Osteoblast (primary cell): ENCODE measurements around the gene FILIP1L. TPM values are rescaled to one million over a fixed set of nuclear protein-coding genes. Genes with fewer than 3 reads are reported as not detected.
A peak's percentile ranks its signal among the peaks of the same experiment; 100 is the strongest.

ENCODE experiments used
- DNase-seq: peaks from one replicate; pipeline ENCODE4 v3.0.0; 2011; ENCODE audit warnings: low spot score, mixed read lengths; ENCODE audit not compliant: insufficient read length; ENCODE audit errors: missing footprints
- H2AFZ ChIP-seq: 2 replicates; pipeline ENCODE4 v1.6.0; 2011; ENCODE audit warnings: mild to moderate bottlenecking, low read length
- H3K27ac ChIP-seq: 2 replicates; pipeline ENCODE4 v1.5.1; 2011; ENCODE audit warnings: mild to moderate bottlenecking, low read depth, low read length, moderate library complexity
- H3K27me3 ChIP-seq: 2 replicates; pipeline ENCODE4 v1.6.0; 2012; ENCODE audit warnings: mild to moderate bottlenecking, control low read depth, inconsistent platforms, low read length, moderate library complexity; ENCODE audit not compliant: insufficient read depth
- H3K36me3 ChIP-seq: 2 replicates; pipeline ENCODE4 v1.5.1; 2011; ENCODE audit warnings: mild to moderate bottlenecking, low read length, control low read depth, moderate library complexity; ENCODE audit not compliant: insufficient read depth
- H3K4me1 ChIP-seq: 2 replicates; pipeline ENCODE4 v1.5.1; 2011; ENCODE audit warnings: mild to moderate bottlenecking, low read length, control low read depth, moderate library complexity; ENCODE audit not compliant: insufficient read depth
- H3K4me2 ChIP-seq: 2 replicates; pipeline ENCODE4 v1.6.0; 2011; ENCODE audit warnings: mild to moderate bottlenecking, low read length; ENCODE audit not compliant: insufficient read depth
- H3K4me3 ChIP-seq: fragments of 200-600 bp; sonication (generic); 3 replicates; pipeline ENCODE4 v1.5.1; 2012; ENCODE audit warnings: mild to moderate bottlenecking, low read length, inconsistent platforms; ENCODE audit not compliant: insufficient read depth
- H3K79me2 ChIP-seq: 2 replicates; pipeline ENCODE4 v1.6.0; 2012; ENCODE audit warnings: mild to moderate bottlenecking, low read length, control low read depth, inconsistent platforms; ENCODE audit not compliant: insufficient read depth
- H3K9me3 ChIP-seq: 2 replicates; pipeline ENCODE4 v1.5.1; 2011; ENCODE audit warnings: low read depth, low read length, control low read depth
- H4K20me1 ChIP-seq: 2 replicates; pipeline ENCODE4 v1.6.0; 2012; ENCODE audit warnings: mild to moderate bottlenecking, low read length, control low read depth; ENCODE audit not compliant: insufficient read depth
- total RNA-seq: library from RNA; depleted of rRNA; stranded (reverse); fragments of >200 nt; gene quantifications from 2 replicates; pipeline ENCODE4 v1.2.3, GENCODE V29; 2012
- TF ChIP-seq, protein P1 (sequence below): IDR thresholded peaks from 2 replicates; pipeline ENCODE4 v1.5.1; 2011; ENCODE audit warnings: mild to moderate bottlenecking, low read depth, low read length, moderate library complexity; ENCODE audit errors: extremely low read depth

The FILIP1L gene
- total RNA-seq, 1 donor, result 5.8 TPM

DNA sequence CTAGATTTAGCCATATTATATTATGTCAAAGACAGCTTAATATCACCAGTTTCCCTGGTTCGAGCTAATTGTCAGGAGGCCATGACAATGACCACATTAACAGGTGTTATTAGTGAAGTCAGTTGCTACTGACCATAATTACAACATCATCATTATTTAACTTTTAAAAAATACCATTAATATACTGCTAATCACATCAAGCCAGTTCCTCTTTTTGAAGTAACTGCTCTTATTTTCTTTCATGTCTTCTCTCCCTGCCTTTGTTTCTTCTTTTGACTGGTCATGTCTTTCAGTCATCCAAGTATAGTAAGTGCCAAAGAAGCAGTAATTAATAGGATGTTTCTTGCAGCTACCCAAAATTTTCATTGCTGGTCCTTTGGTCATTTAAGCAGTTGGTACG, 235.0 kb downstream of the FILIP1L start:
- Histone ChIP-seq H4K20me1 (no peaks in the 10 kb centered on the region), H3K27me3 (no peaks in the 10 kb centered on the region), H3K36me3 (no peaks in the 10 kb centered on the region), H2AFZ (no peak overlapping the region), H3K4me3 (no peak overlapping the region), H3K79me2 (peaks cover 17% of the 10 kb centered on the region), H3K4me2 (no peak overlapping the region), H3K4me1 (peaks cover 8% of the 10 kb centered on the region), H3K27ac (no peak overlapping the region), H3K9me3 (no peaks in the 10 kb centered on the region)
- TF ChIP-seq, protein P1, sequence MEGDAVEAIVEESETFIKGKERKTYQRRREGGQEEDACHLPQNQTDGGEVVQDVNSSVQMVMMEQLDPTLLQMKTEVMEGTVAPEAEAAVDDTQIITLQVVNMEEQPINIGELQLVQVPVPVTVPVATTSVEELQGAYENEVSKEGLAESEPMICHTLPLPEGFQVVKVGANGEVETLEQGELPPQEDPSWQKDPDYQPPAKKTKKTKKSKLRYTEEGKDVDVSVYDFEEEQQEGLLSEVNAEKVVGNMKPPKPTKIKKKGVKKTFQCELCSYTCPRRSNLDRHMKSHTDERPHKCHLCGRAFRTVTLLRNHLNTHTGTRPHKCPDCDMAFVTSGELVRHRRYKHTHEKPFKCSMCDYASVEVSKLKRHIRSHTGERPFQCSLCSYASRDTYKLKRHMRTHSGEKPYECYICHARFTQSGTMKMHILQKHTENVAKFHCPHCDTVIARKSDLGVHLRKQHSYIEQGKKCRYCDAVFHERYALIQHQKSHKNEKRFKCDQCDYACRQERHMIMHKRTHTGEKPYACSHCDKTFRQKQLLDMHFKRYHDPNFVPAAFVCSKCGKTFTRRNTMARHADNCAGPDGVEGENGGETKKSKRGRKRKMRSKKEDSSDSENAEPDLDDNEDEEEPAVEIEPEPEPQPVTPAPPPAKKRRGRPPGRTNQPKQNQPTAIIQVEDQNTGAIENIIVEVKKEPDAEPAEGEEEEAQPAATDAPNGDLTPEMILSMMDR, result no peak
- no peak for DNase-seq

DNA sequence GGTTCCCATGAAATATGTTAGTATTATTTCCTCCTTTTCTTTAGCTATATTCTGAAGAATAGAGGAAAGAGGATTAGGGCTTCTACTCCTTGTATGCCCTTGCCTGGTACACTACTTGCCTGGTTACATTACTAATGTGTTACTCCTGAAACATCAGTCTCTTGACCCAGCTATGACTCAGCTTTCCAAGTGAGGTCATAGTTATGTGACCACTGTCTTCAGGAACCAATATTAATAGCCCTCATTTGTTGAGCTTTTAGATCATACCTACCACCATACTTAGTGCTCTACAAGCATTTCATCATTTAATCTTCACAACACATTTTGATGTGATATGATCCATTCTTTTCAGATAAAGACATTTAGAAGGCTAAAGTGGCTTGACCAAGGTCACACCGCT, 236.3 kb downstream of the FILIP1L start:
- H3K27me3 ChIP-seq, result no peaks in the 10 kb centered on the region
- no peak overlapping the region for H3K4me2 ChIP-seq
- peaks cover 30% of the 10 kb centered on the region for H3K79me2 ChIP-seq
- no peaks in the 10 kb centered on the region for H3K36me3 ChIP-seq
- DNase-seq, result peak; percentile 85
- H3K27ac ChIP-seq, result no peak overlapping the region
- no peak overlapping the region for H2AFZ ChIP-seq
- no peaks in the 10 kb centered on the region for H3K9me3 ChIP-seq
- no peaks in the 10 kb centered on the region for H4K20me1 ChIP-seq
- TF ChIP-seq, protein P1, result no peak
- no peak overlapping the region for H3K4me3 ChIP-seq
- H3K4me1 ChIP-seq, result peaks cover 21% of the 10 kb centered on the region

DNA sequence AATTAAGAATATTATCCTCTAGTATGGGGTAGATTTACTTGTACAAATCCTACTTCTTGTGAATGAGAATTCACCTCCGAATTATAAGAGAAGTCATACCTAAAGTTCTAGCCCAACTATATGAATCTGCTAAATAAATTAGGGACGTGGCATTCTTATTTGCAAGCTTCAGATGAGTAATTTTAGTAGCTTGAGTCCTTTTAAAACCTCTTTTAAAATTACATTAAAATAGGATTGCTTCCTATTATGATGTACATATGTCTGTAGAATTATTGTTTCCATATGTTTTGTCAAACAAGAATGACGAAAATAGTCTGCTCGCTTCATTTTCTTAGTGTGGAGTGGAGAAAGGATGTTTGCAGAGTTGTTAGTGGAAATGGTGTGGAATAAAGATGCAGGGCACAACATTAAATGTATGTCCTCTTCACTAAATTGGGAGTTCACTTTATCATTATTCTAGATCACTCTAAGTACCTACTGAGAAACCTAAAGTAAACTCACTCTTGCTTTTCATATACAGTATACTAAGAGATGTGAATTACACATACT, 237.2 kb downstream of the FILIP1L start:
- no peaks in the 10 kb centered on the region for H4K20me1 ChIP-seq
- no peaks in the 10 kb centered on the region for H3K36me3 ChIP-seq
- no peak overlapping the region for H2AFZ ChIP-seq
- H3K79me2 ChIP-seq, result peaks cover 39% of the 10 kb centered on the region
- H3K27me3 ChIP-seq, result no peaks in the 10 kb centered on the region
- peak; percentile 73 for DNase-seq
- no peak overlapping the region for H3K4me3 ChIP-seq
- peaks cover 30% of the 10 kb centered on the region for H3K4me1 ChIP-seq
- TF ChIP-seq, protein P1, result no peak
- H3K4me2 ChIP-seq, result peak overlapping the region; percentile 81
- H3K9me3 ChIP-seq, result no peaks in the 10 kb centered on the region
- peak overlapping the region; percentile 91 for H3K27ac ChIP-seq

DNA sequence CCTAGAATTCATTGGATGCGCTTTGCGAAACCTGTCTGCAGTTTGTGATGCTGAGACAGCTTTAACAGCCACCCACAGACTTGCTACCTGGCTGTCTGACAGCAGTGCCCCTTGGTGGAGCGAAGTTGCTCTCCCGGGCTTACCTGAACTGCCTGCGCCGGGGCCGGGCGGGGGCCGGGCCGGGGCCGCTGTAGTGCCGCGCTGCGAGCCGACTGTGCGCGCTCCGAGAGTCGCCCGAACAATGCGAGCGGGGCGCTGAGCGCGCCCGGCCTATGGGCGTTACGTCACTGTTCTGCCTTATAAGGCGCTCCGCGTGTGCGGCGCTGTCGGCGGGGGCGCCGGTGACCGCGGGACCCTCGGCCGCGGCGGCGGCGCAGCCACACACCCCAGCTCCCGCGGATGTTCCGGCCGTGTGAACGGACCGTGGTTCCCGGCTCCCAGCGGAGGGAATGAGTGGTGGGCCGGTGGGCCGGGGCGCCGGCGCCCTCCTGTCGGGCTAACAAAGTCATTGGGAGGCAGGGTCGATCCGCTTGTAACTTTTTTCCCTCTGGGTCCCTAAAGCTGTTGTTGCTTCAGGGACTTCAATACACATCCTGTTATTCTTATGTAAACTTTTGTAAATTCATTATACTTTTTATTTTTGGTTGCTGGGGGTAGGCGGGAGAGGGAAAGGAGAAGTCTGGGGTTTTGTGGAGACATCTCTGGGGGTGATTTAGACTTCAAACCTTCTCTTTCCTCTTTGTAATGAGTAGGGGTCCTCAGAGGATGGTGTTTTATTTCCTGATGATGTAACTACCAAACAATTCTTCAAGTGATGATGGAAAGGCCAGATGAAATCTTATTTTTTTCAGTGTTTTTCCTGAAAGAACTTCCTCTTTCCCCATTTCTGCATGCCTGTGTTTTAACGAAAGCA, 238.1 kb downstream of the FILIP1L start:
- H3K9me3 ChIP-seq, result no peaks in the 10 kb centered on the region
- H3K4me2 ChIP-seq, result peak overlapping the region; percentile 81
- no peaks in the 10 kb centered on the region for H4K20me1 ChIP-seq
- TF ChIP-seq, protein P1, result no peak
- DNase-seq, result peak; percentile 90
- peaks cover 37% of the 10 kb centered on the region for H3K4me1 ChIP-seq
- H3K36me3 ChIP-seq, result peaks cover 4% of the 10 kb centered on the region
- H3K4me3 ChIP-seq, result peak overlapping the region; percentile 90
- H3K27ac ChIP-seq, result peak overlapping the region; percentile 91
- peaks cover 48% of the 10 kb centered on the region for H3K79me2 ChIP-seq
- H2AFZ ChIP-seq, result peak overlapping the region; percentile 78
- H3K27me3 ChIP-seq, result no peaks in the 10 kb centered on the region
